GM12878 (cell line): ENCODE measurements around the gene CAMK2G. TPM values are rescaled to one million over a fixed set of nuclear protein-coding genes. Genes with fewer than 3 reads are reported as not detected.

Experiments used
- ATAC-seq: fragments of 200-7000 bp; cut with Tn5 transposase; 3 replicates; pipeline ENCODE4 v1.9.1; 2020; ENCODE audit warnings: mild to moderate bottlenecking, moderate library complexity
- BruUV-seq: library from RNA; stranded (reverse); fragments of 400-500 nt; replicated peaks from 2 replicates; lab custom pipeline; 2021; lab: Mats Ljungman, UMichigan
- CTCF ChIA-PET: fragments of 300-600 bp; sonication (Branson Sonifier 250); formaldehyde crosslinking; extraction: SDS; loops from one replicate; lab custom pipeline; 2021; ENCODE audit warnings: inconsistent platforms; lab: Yijun Ruan, JAX
- POLR2A ChIA-PET: fragments of 350-600 bp; formaldehyde crosslinking; extraction: SDS; loops from one replicate; lab custom pipeline; 2021; ENCODE audit warnings: inconsistent platforms; lab: Charles Lee
- RAD21 ChIA-PET: fragments of 300-600 bp; sonication (Branson Sonifier 250); formaldehyde crosslinking; loops from one replicate; lab custom pipeline; 2023; ENCODE audit warnings: antibody characterized with exemption; ENCODE audit not compliant: unreplicated experiment; lab: Charles Lee
- SMC1A ChIA-PET: fragments of 300-600 bp; sonication (Branson Sonifier 250); formaldehyde crosslinking; loops from one replicate; lab custom pipeline; 2023; ENCODE audit not compliant: unreplicated experiment, uncharacterized antibody; lab: Charles Lee
- DNase-seq: peaks from one replicate; pipeline ENCODE4 v3.0.0-alpha.2; 2011; ENCODE audit warnings: low read depth, low spot score
- FAIRE-seq: peaks from 3 replicates; lab custom pipeline; 2011; peaks lifted over from hg19 to GRCh38; lab: Jason Lieb, UNC
- H2AFZ ChIP-seq: 2 replicates; pipeline ENCODE4 v1.6.0; 2011; ENCODE audit warnings: low read depth, low read length, control low read depth; ENCODE audit not compliant: control insufficient read depth
- H3K27ac ChIP-seq: 2 replicates; pipeline ENCODE4 v1.5.1; 2011; ENCODE audit warnings: control low read depth; ENCODE audit not compliant: control insufficient read depth, insufficient read depth
- H3K27me3 ChIP-seq, 2 experiments: replicated peaks in 1 of 2; 2 replicates each; pipeline versions ENCODE4 v1.6.0 to v1.6.1; 2011; ENCODE audit warnings: low read length in 1 of 2; ENCODE audit not compliant: control insufficient read depth in 2 of 2, insufficient read depth in 2 of 2
- H3K36me3 ChIP-seq, 2 experiments: 2 replicates each; pipeline ENCODE4 v1.5.1; 2011; ENCODE audit warnings: low read length in 1 of 2; ENCODE audit not compliant: control insufficient read depth in 2 of 2, insufficient read depth in 2 of 2
- H3K4me1 ChIP-seq: 2 replicates; pipeline ENCODE4 v1.6.1; 2011; ENCODE audit warnings: mild to moderate bottlenecking, low read length, moderate library complexity, mixed read lengths; ENCODE audit not compliant: control insufficient read depth, insufficient read depth
- H3K4me2 ChIP-seq: 2 replicates; pipeline ENCODE4 v1.6.0; 2011; ENCODE audit warnings: control low read depth; ENCODE audit not compliant: control insufficient read depth, insufficient read depth
- H3K4me3 ChIP-seq: fragments of 200-600 bp; sonication (generic); 2 replicates; pipeline ENCODE4 v1.5.1; 2016
- H3K79me2 ChIP-seq: 2 replicates; pipeline ENCODE4 v1.6.0; 2011; ENCODE audit warnings: low read length; ENCODE audit not compliant: control insufficient read depth, insufficient read depth
- H3K9ac ChIP-seq: 2 replicates; pipeline ENCODE4 v1.8.0; 2011; ENCODE audit warnings: low read length, control low read depth, mixed read lengths; ENCODE audit not compliant: control insufficient read depth, insufficient read depth
- H3K9me3 ChIP-seq: replicated peaks from 3 replicates; pipeline ENCODE4 v1.5.1; 2011; ENCODE audit warnings: mild to moderate bottlenecking, low read length; ENCODE audit not compliant: control insufficient read depth, insufficient read depth
- H4K20me1 ChIP-seq: 2 replicates; pipeline ENCODE4 v1.6.0; 2011; ENCODE audit not compliant: control insufficient read depth, insufficient read depth
- ATF3 ChIP-seq: IDR thresholded peaks from 2 replicates; pipeline ENCODE4 v1.6.1; 2011; ENCODE audit warnings: low read depth, mild to moderate bottlenecking, low read length, moderate library complexity, borderline replicate concordance; ENCODE audit errors: extremely low read depth
- ATF7 ChIP-seq: fragments of 450-650 bp; IDR thresholded peaks from 2 replicates; pipeline ENCODE4 v1.6.1; 2016; ENCODE audit warnings: low read depth, mild to moderate bottlenecking
- BMI1 ChIP-seq: fragments of 450-650 bp; IDR thresholded peaks from 2 replicates; pipeline ENCODE4 v1.6.1; 2016; ENCODE audit warnings: mild to moderate bottlenecking, moderate library complexity, borderline replicate concordance
- BRCA1 ChIP-seq: IDR thresholded peaks from 2 replicates; pipeline ENCODE4 v1.6.1; 2011; ENCODE audit warnings: low read depth, low read length, improper control_type of control experiment
- JUNB ChIP-seq: IDR thresholded peaks from 2 replicates; pipeline ENCODE4 v1.6.1; 2016; ENCODE audit warnings: antibody characterized with exemption, mild to moderate bottlenecking
- MEF2A ChIP-seq: IDR thresholded peaks from 2 replicates; pipeline ENCODE4 v1.6.1; 2011; ENCODE audit warnings: low read depth, mild to moderate bottlenecking, low read length, moderate library complexity; ENCODE audit not compliant: insufficient read depth
- MYB ChIP-seq: fragments of 150-350 bp; IDR thresholded peaks from 2 replicates; pipeline ENCODE4 v1.6.1; 2014; ENCODE audit warnings: mild to moderate bottlenecking, low read depth, low read length, borderline replicate concordance
- NRF1 ChIP-seq: conservative IDR thresholded peaks from 2 replicates; pipeline ENCODE4 v1.6.1; 2011; ENCODE audit warnings: mild to moderate bottlenecking, low read depth, low read length, improper control_type of control experiment
- SMAD1 ChIP-seq: fragments of 450-650 bp; IDR thresholded peaks from 2 replicates; pipeline ENCODE4 v1.6.1; 2018; ENCODE audit warnings: mild to moderate bottlenecking, low read depth; ENCODE audit not compliant: partially characterized antibody
- SMAD5 ChIP-seq: IDR thresholded peaks from 2 replicates; pipeline ENCODE4 v1.6.1; 2016; ENCODE audit warnings: antibody characterized with exemption, low read depth
- SRF ChIP-seq, 2 experiments: IDR thresholded peaks; 2 replicates each; pipeline ENCODE4 v1.6.1; 2011; ENCODE audit warnings: low read depth in 2 of 2, low read length in 2 of 2, mild to moderate bottlenecking in 1 of 2, moderate library complexity in 1 of 2
- SUZ12 ChIP-seq: fragments of 200-600 bp; sonication (generic); IDR thresholded peaks from one replicate; pipeline ENCODE4 v1.6.1; 2018; ENCODE audit warnings: antibody characterized with exemption, mild to moderate bottlenecking; ENCODE audit not compliant: unreplicated experiment
- YBX1 ChIP-seq: fragments of 450-650 bp; IDR thresholded peaks from 2 replicates; pipeline ENCODE4 v1.6.1; 2016; ENCODE audit warnings: antibody characterized with exemption
- ZNF207 ChIP-seq: fragments of 450-650 bp; IDR thresholded peaks from 2 replicates; pipeline ENCODE4 v1.6.1; 2014; ENCODE audit warnings: antibody characterized with exemption, mild to moderate bottlenecking, borderline replicate concordance
- WGBS: methylation state at CpG from one replicate; pipeline ENCODE4 v1.1.6; 2016; ENCODE audit warnings: low lambda C conversion rate; ENCODE audit not compliant: insufficient replicate concordance, insufficient coverage; ENCODE audit errors: missing lambda C conversion rate; 5-methylcytosine and 5-hydroxymethylcytosine counted together
- in situ Hi-C: fragments of 300-500 bp; cut with MboI; formaldehyde crosslinking; loops from 9 replicates; pipeline ENCODE4 v1.14.3; 2018; ENCODE audit warnings: mixed read lengths
- intact Hi-C: fragments of 100-400 bp; cut with micrococcal nuclease; formaldehyde crosslinking; loops from one replicate; pipeline ENCODE4 v1.14.2; 2022; ENCODE audit not compliant: unreplicated experiment
- polyA plus RNA-seq, 11 experiments: library from polyadenylated mRNA; depleted of rRNA in 4 of 11; unstranded in 6 of 11; stranded (reverse) in 5 of 11; fragments of >200 nt; fragmentation: Nextera tagmentation in 4 of 11; fragmentation: Illumina TruSeq in 1 of 11; extraction: Ambion mirVana in 4 of 11; extraction: Trizol in 1 of 11; gene quantifications; 1 replicate in 1 of 11; 2 replicates in 10 of 11; pipeline versions ENCODE4 v1.2.1 to v1.2.3, GENCODE V29; 2011 to 2016; ENCODE audit warnings: inconsistent platforms in 2 of 11, missing spikeins in 2 of 11, low read depth in 1 of 11
- total RNA-seq, 4 experiments: library from RNA; depleted of rRNA in 3 of 4; stranded (reverse); fragments of >200 nt in 3 of 4; fragmentation: Illumina TruSeq in 1 of 4; extraction: Trizol in 1 of 4; gene quantifications; 2 replicates each; pipeline versions ENCODE4 v1.2.1 to v1.2.3, GENCODE V29; 2013 to 2021
- TF ChIP-seq, protein P1 (sequence below): IDR thresholded peaks from 2 replicates; pipeline ENCODE4 v1.6.1; 2011; ENCODE audit warnings: borderline replicate concordance, low read depth, mild to moderate bottlenecking, moderate library complexity, mixed read lengths, low read length; ENCODE audit not compliant: insufficient read depth; ENCODE audit errors: extremely low read length
- TF ChIP-seq, protein P2 (sequence below): IDR thresholded peaks from 2 replicates; pipeline ENCODE4 v1.6.1; 2012; ENCODE audit warnings: low read depth, low read length, improper control_type of control experiment
- TF ChIP-seq, protein P3 (sequence below): IDR thresholded peaks from 2 replicates; pipeline ENCODE4 v1.6.1; 2012; ENCODE audit warnings: low read depth, low read length, improper control_type of control experiment

The CAMK2G gene
- total and polyA plus RNA-seq, 10 of the 15 experiments (the other 5 are each of a cell fraction or from before 2014, with no cell fraction given): 5.5 to 24.3 (median 16.9) TPM

DNA sequence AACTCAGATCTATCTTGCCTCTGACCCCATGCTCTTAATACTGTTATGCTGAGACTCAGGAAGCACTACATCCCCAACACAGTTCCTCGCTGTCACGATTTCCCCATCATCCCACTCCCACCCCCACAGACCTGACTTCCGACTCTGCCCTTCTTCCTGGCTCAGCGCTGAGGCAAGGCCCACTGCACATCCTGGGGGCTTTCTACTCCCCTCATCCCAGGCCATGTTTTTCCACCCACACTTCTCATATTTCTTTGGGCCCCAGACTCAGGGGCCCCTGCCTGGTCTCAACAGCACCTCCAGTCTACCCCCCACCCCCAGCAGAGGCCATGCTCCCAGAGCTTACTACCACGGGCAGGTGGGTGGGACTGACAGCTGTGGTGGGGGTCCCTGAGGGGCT is 55.3 kb downstream of the CAMK2G start:
- Histone ChIP-seq H3K4me1 (no peaks in the 10 kb centered on the region), H3K79me2 (no peaks in the 10 kb centered on the region), H3K27me3 (no peaks in the 10 kb centered on the region), H3K4me2 (no peak overlapping the region), H2AFZ (no peak overlapping the region), H3K27ac (no peak overlapping the region), H3K36me3 (peaks cover 6 to 7% of the 10 kb centered on the region in 2 experiments), H3K9me3 (no peaks in the 10 kb centered on the region), H4K20me1 (no peaks in the 10 kb centered on the region), H3K9ac (no peak overlapping the region), H3K4me3 (no peak overlapping the region)
- RAD21 ChIA-PET: interaction anchor here (1.6 kb wide), 1 partner anchor 61 kb away, joined by 3 read pairs; no protein-coding TSS in a partner anchor
- TF ChIP-seq SRF (IDR thresholded peaks at IDR 0.05; ENCODE audit: low read depth in 2 of 2, low read length in 2 of 2) (no peak), YBX1 (no peak), NRF1 (no peak), SMAD5 (no peak), SUZ12 (no peak), JUNB (no peak), ZNF207 (no peak), SMAD1 (no peak), ATF3 (no peak), BMI1 (no peak), MEF2A (no peak), MYB (no peak), BRCA1 (no peak), ATF7 (no peak)
- TF ChIP-seq, protein P1, sequence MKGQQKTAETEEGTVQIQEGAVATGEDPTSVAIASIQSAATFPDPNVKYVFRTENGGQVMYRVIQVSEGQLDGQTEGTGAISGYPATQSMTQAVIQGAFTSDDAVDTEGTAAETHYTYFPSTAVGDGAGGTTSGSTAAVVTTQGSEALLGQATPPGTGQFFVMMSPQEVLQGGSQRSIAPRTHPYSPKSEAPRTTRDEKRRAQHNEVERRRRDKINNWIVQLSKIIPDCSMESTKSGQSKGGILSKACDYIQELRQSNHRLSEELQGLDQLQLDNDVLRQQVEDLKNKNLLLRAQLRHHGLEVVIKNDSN: no peak
- TF ChIP-seq, protein P2, sequence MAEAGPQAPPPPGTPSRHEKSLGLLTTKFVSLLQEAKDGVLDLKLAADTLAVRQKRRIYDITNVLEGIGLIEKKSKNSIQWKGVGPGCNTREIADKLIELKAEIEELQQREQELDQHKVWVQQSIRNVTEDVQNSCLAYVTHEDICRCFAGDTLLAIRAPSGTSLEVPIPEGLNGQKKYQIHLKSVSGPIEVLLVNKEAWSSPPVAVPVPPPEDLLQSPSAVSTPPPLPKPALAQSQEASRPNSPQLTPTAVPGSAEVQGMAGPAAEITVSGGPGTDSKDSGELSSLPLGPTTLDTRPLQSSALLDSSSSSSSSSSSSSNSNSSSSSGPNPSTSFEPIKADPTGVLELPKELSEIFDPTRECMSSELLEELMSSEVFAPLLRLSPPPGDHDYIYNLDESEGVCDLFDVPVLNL: no peak
- TF ChIP-seq, protein P3, sequence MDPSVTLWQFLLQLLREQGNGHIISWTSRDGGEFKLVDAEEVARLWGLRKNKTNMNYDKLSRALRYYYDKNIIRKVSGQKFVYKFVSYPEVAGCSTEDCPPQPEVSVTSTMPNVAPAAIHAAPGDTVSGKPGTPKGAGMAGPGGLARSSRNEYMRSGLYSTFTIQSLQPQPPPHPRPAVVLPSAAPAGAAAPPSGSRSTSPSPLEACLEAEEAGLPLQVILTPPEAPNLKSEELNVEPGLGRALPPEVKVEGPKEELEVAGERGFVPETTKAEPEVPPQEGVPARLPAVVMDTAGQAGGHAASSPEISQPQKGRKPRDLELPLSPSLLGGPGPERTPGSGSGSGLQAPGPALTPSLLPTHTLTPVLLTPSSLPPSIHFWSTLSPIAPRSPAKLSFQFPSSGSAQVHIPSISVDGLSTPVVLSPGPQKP: no peak
- intact Hi-C loops: no loop called here
- SMC1A ChIA-PET: no interaction called here
- ATAC-seq (no peak), DNase-seq (no peak), FAIRE-seq (no peak)
- WGBS: 88% methylated on average over 5 of the region's 5 CpGs
- CTCF ChIA-PET: interaction anchor here (0.6 to 0.8 kb wide), 2 partner anchors 263 to 498 kb away, joined by 3 read pairs; no protein-coding TSS in a partner anchor
- no TSS peak for BruUV-seq
- in situ Hi-C loops: no loop called here
- POLR2A ChIA-PET: interaction anchor here (0.6 kb wide), 1 partner anchor 1270 kb away, joined by 3 read pairs; no protein-coding TSS in a partner anchor
